H9 (cell line): ENCODE measurements around the gene ITGA7. TPM values are rescaled to one million over a fixed set of nuclear protein-coding genes. Genes with fewer than 3 reads are reported as not detected.
A peak's percentile ranks its signal among the peaks of the same experiment; 100 is the strongest.

Source experiments
- DNase-seq: peaks from one replicate; pipeline ENCODE4 v3.0.0-alpha.2; 2017
- H2AFZ ChIP-seq: one replicate; pipeline ENCODE4 v1.6.1; 2013; ENCODE audit warnings: mild to moderate bottlenecking, low read length, control low read depth, moderate library complexity
- H2AK5ac ChIP-seq: 2 replicates; pipeline ENCODE4 v1.6.1; 2013; ENCODE audit warnings: low read length, control low read depth, mixed read lengths; ENCODE audit not compliant: insufficient read length
- H2BK120ac ChIP-seq: one replicate; pipeline ENCODE4 v1.6.1; 2013; ENCODE audit warnings: low read depth, mild to moderate bottlenecking, low read length, control low read depth, inconsistent platforms; ENCODE audit not compliant: poor library complexity, severe bottlenecking
- H2BK12ac ChIP-seq: 2 replicates; pipeline ENCODE4 v1.6.1; 2013; ENCODE audit warnings: low read length, control low read depth, mixed read lengths, low read depth; ENCODE audit not compliant: insufficient read length
- H2BK15ac ChIP-seq: 2 replicates; pipeline ENCODE4 v1.6.1; 2013; ENCODE audit warnings: low read depth, low read length, control low read depth
- H2BK20ac ChIP-seq: one replicate; pipeline ENCODE4 v1.6.1; 2013; ENCODE audit warnings: low read depth, mild to moderate bottlenecking, low read length, control low read depth, inconsistent platforms; ENCODE audit not compliant: poor library complexity, severe bottlenecking
- H2BK5ac ChIP-seq: 2 replicates; pipeline ENCODE4 v1.6.1; 2013; ENCODE audit warnings: low read length, control low read depth, mixed read lengths; ENCODE audit not compliant: insufficient read length
- H3K14ac ChIP-seq: 2 replicates; pipeline ENCODE4 v1.6.1; 2013; ENCODE audit warnings: low read length, control low read depth; ENCODE audit not compliant: insufficient read depth
- H3K18ac ChIP-seq: 2 replicates; pipeline ENCODE4 v1.6.1; 2013; ENCODE audit warnings: low read depth, mild to moderate bottlenecking, mixed read lengths, low read length, control low read depth; ENCODE audit not compliant: insufficient read length
- H3K23ac ChIP-seq: 2 replicates; pipeline ENCODE4 v1.6.1; 2013; ENCODE audit warnings: low read length, control low read depth, mixed read lengths, low read depth; ENCODE audit not compliant: insufficient read length
- H3K23me2 ChIP-seq: 2 replicates; pipeline ENCODE4 v1.6.1; 2013; ENCODE audit warnings: low read depth, mild to moderate bottlenecking, mixed read lengths, low read length, control low read depth; ENCODE audit not compliant: insufficient read length, poor library complexity, severe bottlenecking
- H3K27ac ChIP-seq: 2 replicates; pipeline ENCODE4 v1.5.1; 2013; ENCODE audit warnings: low read length, control low read depth, mixed read lengths, low read depth; ENCODE audit not compliant: insufficient read length
- H3K27me3 ChIP-seq: 2 replicates; pipeline ENCODE4 v1.6.1; 2013; ENCODE audit warnings: low read length, control low read depth, inconsistent platforms; ENCODE audit not compliant: insufficient read depth
- H3K4ac ChIP-seq: 2 replicates; pipeline ENCODE4 v1.6.1; 2013; ENCODE audit warnings: low read depth, mild to moderate bottlenecking, control low read depth, inconsistent platforms, low read length, moderate library complexity
- H3K4me1 ChIP-seq: 2 replicates; pipeline ENCODE4 v1.6.1; 2013; ENCODE audit warnings: low read length, control low read depth, inconsistent platforms; ENCODE audit not compliant: insufficient read depth
- H3K4me2 ChIP-seq: 2 replicates; pipeline ENCODE4 v1.6.1; 2013; ENCODE audit warnings: low read length, control low read depth, mixed read lengths; ENCODE audit not compliant: insufficient read length, insufficient read depth
- H3K56ac ChIP-seq: 2 replicates; pipeline ENCODE4 v1.6.1; 2013; ENCODE audit warnings: low read depth, mild to moderate bottlenecking, mixed read lengths, low read length, control low read depth; ENCODE audit not compliant: insufficient read length
- H3K79me1 ChIP-seq: 2 replicates; pipeline ENCODE4 v1.6.1; 2013; ENCODE audit warnings: low read depth, mild to moderate bottlenecking, moderate library complexity, low read length, control low read depth, inconsistent platforms; ENCODE audit not compliant: insufficient read depth, poor library complexity, severe bottlenecking
- H3K79me2 ChIP-seq: 2 replicates; pipeline ENCODE4 v1.6.1; 2013; ENCODE audit warnings: low read length, control low read depth, inconsistent platforms; ENCODE audit not compliant: insufficient read depth
- H3K9ac ChIP-seq: 2 replicates; pipeline ENCODE4 v1.6.1; 2013; ENCODE audit warnings: low read length, control low read depth, mixed read lengths; ENCODE audit not compliant: insufficient read length; ENCODE audit errors: extremely low read depth
- H3K9me3 ChIP-seq: one replicate; pipeline ENCODE4 v1.6.1; 2013; ENCODE audit warnings: low read depth, low read length, inconsistent platforms; ENCODE audit not compliant: control insufficient read depth
- H3T11ph ChIP-seq: one replicate; pipeline ENCODE4 v1.6.1; 2013; ENCODE audit warnings: mild to moderate bottlenecking, low read length, control low read depth, inconsistent platforms
- H4K20me1 ChIP-seq: one replicate; pipeline ENCODE4 v1.6.1; 2013; ENCODE audit not compliant: control insufficient read depth, insufficient read length, insufficient read depth
- H4K5ac ChIP-seq: 2 replicates; pipeline ENCODE4 v1.6.1; 2013; ENCODE audit warnings: low read depth, mild to moderate bottlenecking, mixed read lengths, low read length, control low read depth; ENCODE audit not compliant: insufficient read length
- H4K8ac ChIP-seq: replicated peaks from 2 replicates; pipeline ENCODE4 v1.6.1; 2013; ENCODE audit warnings: low read length, control low read depth, mixed read lengths, low read depth; ENCODE audit not compliant: insufficient read length
- H4K91ac ChIP-seq: 2 replicates; pipeline ENCODE4 v1.6.1; 2013; ENCODE audit warnings: low read depth, mild to moderate bottlenecking, moderate library complexity, mixed read lengths, low read length, control low read depth; ENCODE audit not compliant: insufficient read length
- H3K27ac Mint-ChIP-seq, 3 experiments: 2 replicates in 2 of 3; 3 replicates in 1 of 3; pipeline ENCODE4 v1.8.0; 2020 to 2021; ENCODE audit warnings: mixed read lengths in 3 of 3, mild to moderate bottlenecking in 1 of 3, moderate library complexity in 1 of 3
- H3K27me3 Mint-ChIP-seq: 2 replicates; pipeline ENCODE4 v1.8.0; 2021; ENCODE audit warnings: low read depth, mild to moderate bottlenecking, moderate library complexity, mixed read lengths
- H3K36me3 Mint-ChIP-seq, 3 experiments: 2 replicates in 2 of 3; 3 replicates in 1 of 3; pipeline ENCODE4 v1.8.0; 2020 to 2021; ENCODE audit warnings: low read depth in 3 of 3, mixed read lengths in 3 of 3; ENCODE audit not compliant: insufficient read depth in 1 of 3
- H3K4me1 Mint-ChIP-seq, 2 experiments: 2 replicates each; pipeline ENCODE4 v1.8.0; 2020; ENCODE audit warnings: mixed read lengths in 2 of 2
- H3K4me3 Mint-ChIP-seq, 2 experiments: 2 replicates in 1 of 2; 3 replicates in 1 of 2; pipeline ENCODE4 v1.8.0; 2020 to 2021; ENCODE audit warnings: mild to moderate bottlenecking in 2 of 2, mixed read lengths in 2 of 2, moderate library complexity in 1 of 2
- H3K9me3 Mint-ChIP-seq, 2 experiments: 2 replicates in 1 of 2; 3 replicates in 1 of 2; pipeline ENCODE4 v1.8.0; 2020; ENCODE audit warnings: mild to moderate bottlenecking in 2 of 2, mixed read lengths in 2 of 2, moderate library complexity in 1 of 2
- WGBS: extraction: QIAGEN DNeasy Blood & Tissue Kit; methylation state at CpG from one replicate; pipeline ENCODE4 v1.1.7; 2013; ENCODE audit warnings: missing lambda C conversion rate, low lambda C conversion rate, mixed read lengths; ENCODE audit not compliant: insufficient read length; ENCODE audit errors: extremely low coverage; 5-methylcytosine and 5-hydroxymethylcytosine counted together
- total RNA-seq: library from RNA; stranded (reverse); gene quantifications from 2 replicates; pipeline ENCODE4 v1.2.1, GENCODE V29; 2021
- TF ChIP-seq, protein P1 (sequence below): fragments of 200-600 bp; sonication (generic); conservative IDR thresholded peaks from 3 replicates; pipeline ENCODE4 v1.8.0; 2021; ENCODE audit warnings: antibody characterized with exemption, mild to moderate bottlenecking

The ITGA7 gene
- total RNA-seq, 1 experiment from 2014 or later = 119 TPM

DNA sequence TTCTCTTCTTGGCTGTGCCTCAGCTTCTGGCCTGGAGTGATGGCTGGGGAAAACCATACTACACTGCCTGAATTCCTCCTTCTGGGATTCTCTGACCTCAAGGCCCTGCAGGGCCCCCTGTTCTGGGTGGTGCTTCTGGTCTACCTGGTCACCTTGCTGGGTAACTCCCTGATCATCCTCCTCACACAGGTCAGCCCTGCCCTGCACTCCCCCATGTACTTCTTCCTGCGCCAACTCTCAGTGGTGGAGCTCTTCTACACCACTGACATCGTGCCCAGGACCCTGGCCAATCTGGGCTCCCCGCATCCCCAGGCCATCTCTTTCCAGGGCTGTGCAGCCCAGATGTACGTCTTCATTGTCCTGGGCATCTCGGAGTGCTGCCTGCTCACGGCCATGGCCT, 70.9 kb downstream of the ITGA7 start, which contains the start of gene OR10P1:
TSS of gene OR10P1 (plus strand) at position 40 of the 400 bp plus-strand sequence. CDS start at position 40, 0 bp downstream.
- Histone ChIP-seq H4K20me1 (no peaks in the 10 kb centered on the region), H2BK12ac (no peak within 1 kb of the TSS), H3K9me3 (no peaks in the 10 kb centered on the region), H3K27ac (no peak within 1 kb of the TSS), H3K79me2 (0 out of 2 replicates have a peak, but pooled peaks cover 1% of the 10 kb centered on the region), H3K9ac (no peak within 1 kb of the TSS), H3K4me1 (no peaks in the 10 kb centered on the region), H3K56ac (no peak within 1 kb of the TSS), H2BK5ac (no peak within 1 kb of the TSS), H2BK20ac (no peak within 1 kb of the TSS), H2BK15ac (no peak within 1 kb of the TSS), H2BK120ac (no peak within 1 kb of the TSS), H3K18ac (no peak within 1 kb of the TSS), H4K8ac (no peak within 1 kb of the TSS), H3K79me1 (no peaks in the 10 kb centered on the region), H3K14ac (no peak within 1 kb of the TSS), H2AFZ (no peak within 1 kb of the TSS), H3K23ac (no peak within 1 kb of the TSS), H2AK5ac (no peak within 1 kb of the TSS), H4K5ac (no peak within 1 kb of the TSS), H4K91ac (no peak within 1 kb of the TSS), H3K23me2 (no peaks in the 10 kb centered on the region), H3K27me3 (no peaks in the 10 kb centered on the region), H3K4ac (no peak within 1 kb of the TSS), H3T11ph (no peak within 1 kb of the TSS), H3K4me2 (no peak within 1 kb of the TSS)
- Mint-ChIP-seq H3K4me1 (no peaks in the 10 kb centered on the region), H3K27me3 (peaks cover 18% of the 10 kb centered on the region), H3K9me3 (no peaks in the 10 kb centered on the region), H3K36me3 (no peaks in the 10 kb centered on the region), H3K4me3 (no peak within 1 kb of the TSS), H3K27ac (peak within 1 kb of the TSS in 1 of 3 experiments; percentile 18; a peak in 1 of 7 replicates)
- TF ChIP-seq, protein P1, sequence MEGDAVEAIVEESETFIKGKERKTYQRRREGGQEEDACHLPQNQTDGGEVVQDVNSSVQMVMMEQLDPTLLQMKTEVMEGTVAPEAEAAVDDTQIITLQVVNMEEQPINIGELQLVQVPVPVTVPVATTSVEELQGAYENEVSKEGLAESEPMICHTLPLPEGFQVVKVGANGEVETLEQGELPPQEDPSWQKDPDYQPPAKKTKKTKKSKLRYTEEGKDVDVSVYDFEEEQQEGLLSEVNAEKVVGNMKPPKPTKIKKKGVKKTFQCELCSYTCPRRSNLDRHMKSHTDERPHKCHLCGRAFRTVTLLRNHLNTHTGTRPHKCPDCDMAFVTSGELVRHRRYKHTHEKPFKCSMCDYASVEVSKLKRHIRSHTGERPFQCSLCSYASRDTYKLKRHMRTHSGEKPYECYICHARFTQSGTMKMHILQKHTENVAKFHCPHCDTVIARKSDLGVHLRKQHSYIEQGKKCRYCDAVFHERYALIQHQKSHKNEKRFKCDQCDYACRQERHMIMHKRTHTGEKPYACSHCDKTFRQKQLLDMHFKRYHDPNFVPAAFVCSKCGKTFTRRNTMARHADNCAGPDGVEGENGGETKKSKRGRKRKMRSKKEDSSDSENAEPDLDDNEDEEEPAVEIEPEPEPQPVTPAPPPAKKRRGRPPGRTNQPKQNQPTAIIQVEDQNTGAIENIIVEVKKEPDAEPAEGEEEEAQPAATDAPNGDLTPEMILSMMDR = no peak
- DNase-seq = no peak
- no CpG with 5 or more reads among the region's 6 CpGs for WGBS
